Loucy (cell line): Measurements from ENCODE around the gene MAP7.

Experiments
- EZH2phosphoT487 ChIP-seq: fragments of 200-600 bp; IDR thresholded peaks from 2 replicates; pipeline ENCODE4 v1.6.1; 2018; ENCODE audit warnings: antibody characterized with exemption, mild to moderate bottlenecking, moderate library complexity, borderline replicate concordance
- TF ChIP-seq, protein P1 (sequence below): fragments of 200-600 bp; sonication (generic); conservative IDR thresholded peaks from 2 replicates; pipeline ENCODE4 v1.5.1; 2014; ENCODE audit warnings: mild to moderate bottlenecking, antibody characterized with exemption, low read length

DNA sequence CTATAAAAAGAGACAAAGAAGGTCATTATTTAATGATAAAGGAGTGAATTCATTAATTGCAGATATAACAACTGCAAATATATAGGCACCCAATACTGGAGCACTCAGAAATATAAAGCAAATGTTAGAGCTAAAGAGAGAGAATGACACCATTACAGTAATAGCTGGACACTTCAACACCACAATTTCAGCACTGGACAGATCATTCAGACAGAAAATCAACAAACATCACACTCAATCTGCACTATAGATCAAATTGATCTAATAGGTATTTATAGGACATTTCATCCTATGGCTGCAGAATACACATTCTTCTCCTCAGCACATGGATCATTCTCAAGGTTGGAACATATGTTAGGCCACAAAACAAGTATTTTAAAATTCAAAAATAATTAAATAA, 72.7 kb downstream of the MAP7 start:
- TF ChIP-seq, protein P1, sequence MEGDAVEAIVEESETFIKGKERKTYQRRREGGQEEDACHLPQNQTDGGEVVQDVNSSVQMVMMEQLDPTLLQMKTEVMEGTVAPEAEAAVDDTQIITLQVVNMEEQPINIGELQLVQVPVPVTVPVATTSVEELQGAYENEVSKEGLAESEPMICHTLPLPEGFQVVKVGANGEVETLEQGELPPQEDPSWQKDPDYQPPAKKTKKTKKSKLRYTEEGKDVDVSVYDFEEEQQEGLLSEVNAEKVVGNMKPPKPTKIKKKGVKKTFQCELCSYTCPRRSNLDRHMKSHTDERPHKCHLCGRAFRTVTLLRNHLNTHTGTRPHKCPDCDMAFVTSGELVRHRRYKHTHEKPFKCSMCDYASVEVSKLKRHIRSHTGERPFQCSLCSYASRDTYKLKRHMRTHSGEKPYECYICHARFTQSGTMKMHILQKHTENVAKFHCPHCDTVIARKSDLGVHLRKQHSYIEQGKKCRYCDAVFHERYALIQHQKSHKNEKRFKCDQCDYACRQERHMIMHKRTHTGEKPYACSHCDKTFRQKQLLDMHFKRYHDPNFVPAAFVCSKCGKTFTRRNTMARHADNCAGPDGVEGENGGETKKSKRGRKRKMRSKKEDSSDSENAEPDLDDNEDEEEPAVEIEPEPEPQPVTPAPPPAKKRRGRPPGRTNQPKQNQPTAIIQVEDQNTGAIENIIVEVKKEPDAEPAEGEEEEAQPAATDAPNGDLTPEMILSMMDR: no peak
- no peak for TF ChIP-seq EZH2phosphoT487
